Dermis microvascular lymphatic vessel endothelial cell (primary cell): ENCODE results near the gene HAT1. TPM values are rescaled to one million over a fixed set of nuclear protein-coding genes. Genes with fewer than 3 reads are reported as not detected.
"Not testable (repeated sequence)": the region's sequence is repeated elsewhere in the genome, so short reads cannot be mapped to it uniquely, and the experiment has no call there.

Experiments used
- DNase-seq, 2 donors: peaks; one replicate each; pipeline versions ENCODE4 v3.0.0 to v3.0.0-alpha.2; 2010; ENCODE audit warnings: low read depth in 2 of 2
- total RNA-seq: library from RNA; depleted of rRNA; stranded (reverse); fragments of >200 nt; gene quantifications from 2 replicates; pipeline ENCODE4 v1.2.1, GENCODE V29; 2014

Gene HAT1
- total RNA-seq = 23.5 and 28.8 TPM in 2 replicates

GRCh38 chr2:171922230-171923022 lies at the start of gene HAT1:
Gene HAT1 (plus strand): TSS chr2:171922461. CDS start chr2:171922501, 40 bp downstream.
- peak; percentile 93 to 98 for DNase-seq

- DNase-seq = no peak
These were observed 47.7 kb upstream of the HAT1 start for GRCh38 chr2:171874517-171874916.

GRCh38 chr2:171874963-171875362 lies 47.3 kb upstream of the HAT1 start:
- no peak for DNase-seq

GRCh38 chr2:171878481-171878993 lies 43.7 kb upstream of the HAT1 start:
- DNase-seq = no peak

GRCh38 chr2:171879865-171880264 lies 42.4 kb upstream of the HAT1 start:
- DNase-seq = no peak

- no peak for DNase-seq
These were observed 41.5 kb upstream of the HAT1 start for GRCh38 chr2:171880774-171881173.

- DNase-seq = no peak
These were observed 40.0 kb upstream of the HAT1 start for GRCh38 chr2:171882089-171882769.

- DNase-seq = no peak
These were observed 38.9 kb upstream of the HAT1 start for GRCh38 chr2:171883275-171883893.

GRCh38 chr2:171889333-171889732 lies 32.9 kb upstream of the HAT1 start:
- DNase-seq = no peak

- no peak for DNase-seq
These were observed 32.5 kb upstream of the HAT1 start for GRCh38 chr2:171889808-171890207.

- DNase-seq = no peak
These were observed 29.0 kb upstream of the HAT1 start for GRCh38 chr2:171893196-171893823.

GRCh38 chr2:171893824-171894611 lies 28.2 kb upstream of the HAT1 start, which contains the start of gene SLC25A12:
Gene SLC25A12 (minus strand): TSS chr2:171894244. CDS start chr2:171894214, 30 bp downstream.
- peak; percentile 43 to 83 for DNase-seq

- no peak for DNase-seq
These were observed 27.7 kb upstream of the HAT1 start for GRCh38 chr2:171894612-171894947.

GRCh38 chr2:171895786-171896185 lies 26.5 kb upstream of the HAT1 start:
- no peak for DNase-seq

GRCh38 chr2:171899623-171900282 lies 22.5 kb upstream of the HAT1 start:
- not testable (repeated sequence) for DNase-seq

GRCh38 chr2:171902840-171903420 lies 19.3 kb upstream of the HAT1 start:
- DNase-seq = no peak

- no peak for DNase-seq
These were observed 14.0 kb upstream of the HAT1 start for GRCh38 chr2:171908235-171908634.

- DNase-seq = no peak
These were observed 13.0 kb upstream of the HAT1 start for GRCh38 chr2:171909266-171909665.

GRCh38 chr2:171910494-171910893 lies 11.8 kb upstream of the HAT1 start:
- DNase-seq = no peak

GRCh38 chr2:171913517-171913916 lies 8.7 kb upstream of the HAT1 start:
- DNase-seq = no peak
